K562 (cell line): ENCODE data around the gene ZBTB32. TPM values are rescaled to one million over a fixed set of nuclear protein-coding genes. Genes with fewer than 3 reads are reported as not detected.

Source experiments
- BHLHE40 ChIP-seq: IDR thresholded peaks from 2 replicates; pipeline ENCODE4 v1.6.1; 2011; ENCODE audit warnings: low read length, improper control_type of control experiment
- DIDO1 ChIP-seq: fragments of 450-650 bp; IDR thresholded peaks from 2 replicates; pipeline ENCODE4 v1.6.1; 2016; ENCODE audit warnings: low read depth, missing biosample characterization, missing genetic modification characterization
- DNMT1 ChIP-seq: fragments of 450-650 bp; IDR thresholded peaks from 2 replicates; pipeline ENCODE4 v1.6.1; 2016; ENCODE audit warnings: antibody characterized with exemption, mild to moderate bottlenecking
- DPF2 ChIP-seq: fragments of 450-650 bp; IDR thresholded peaks from 2 replicates; pipeline ENCODE4 v1.6.1; 2016
- HDAC3 ChIP-seq: fragments of 450-650 bp; IDR thresholded peaks from 2 replicates; pipeline ENCODE4 v1.6.1; 2018; ENCODE audit warnings: borderline replicate concordance, mild to moderate bottlenecking, moderate library complexity; ENCODE audit not compliant: partially characterized antibody
- HNRNPH1 ChIP-seq: fragments of 200-400 bp; formaldehyde crosslinking; optimal IDR thresholded peaks from 2 replicates; pipeline ENCODE3; 2017; ENCODE audit warnings: low read depth, mild to moderate bottlenecking, low read length, moderate library complexity
- RB1 ChIP-seq: fragments of 450-650 bp; IDR thresholded peaks from 2 replicates; pipeline ENCODE4 v1.6.1; 2017; ENCODE audit warnings: low read depth, mild to moderate bottlenecking
- SPI1 ChIP-seq: IDR thresholded peaks from 2 replicates; pipeline ENCODE4 v1.6.1; 2011; ENCODE audit warnings: low read depth, low read length, control low read depth, borderline replicate concordance
- SRF ChIP-seq, 2 experiments: fragments of 250-450, 450-650 bp in 1 of 2; sonication (Bioruptor Pico) in 1 of 2; sonication (generic) in 1 of 2; formaldehyde crosslinking; IDR thresholded peaks; 2 replicates each; pipeline versions ENCODE4 v1.5.0 to v1.5.1; 2020 to 2022; ENCODE audit warnings: mild to moderate bottlenecking in 1 of 2, missing genetic modification reagents in 1 of 2
- TAF15 ChIP-seq: fragments of 200-400 bp; formaldehyde crosslinking; IDR thresholded peaks from 2 replicates; pipeline ENCODE4 v1.6.1; 2017; ENCODE audit warnings: mild to moderate bottlenecking, low read depth, low read length, moderate library complexity
- ZKSCAN8 ChIP-seq: fragments of 200-800 bp; sonication (Bioruptor generic); IDR thresholded peaks from 2 replicates; pipeline ENCODE4 v1.6.1; 2016; ENCODE audit warnings: missing genetic modification characterization, missing compliant biosample characterization
- ZNF57 ChIP-seq: fragments of 450-650 bp; formaldehyde crosslinking; IDR thresholded peaks from 2 replicates; pipeline ENCODE4 v1.4.0; 2020; ENCODE audit warnings: mild to moderate bottlenecking, moderate library complexity
- polyA plus RNA-seq, 8 experiments: library from polyadenylated mRNA; depleted of rRNA in 4 of 8; stranded (reverse) in 5 of 8; unstranded in 3 of 8; fragments of >200 nt; fragmentation: Nextera tagmentation in 2 of 8; fragmentation: Illumina TruSeq in 1 of 8; extraction: Ambion mirVana in 2 of 8; extraction: Trizol in 1 of 8; gene quantifications; 2 replicates each; pipeline versions ENCODE4 v1.2.1 to v1.2.3, GENCODE V29; 2011 to 2014; ENCODE audit warnings: inconsistent platforms in 1 of 8, missing spikeins in 1 of 8
- total RNA-seq, 7 experiments: library from RNA; depleted of rRNA in 6 of 7; stranded (reverse); fragments of >200 nt in 6 of 7; fragmentation: Illumina TruSeq in 2 of 7; extraction: Trizol in 2 of 7; gene quantifications; 2 replicates each; pipeline versions ENCODE4 v1.2.1 to v1.2.3, GENCODE V29; 2011 to 2021; ENCODE audit warnings: low replicate concordance in 1 of 7
- TF ChIP-seq, protein P1 (sequence below), 2 experiments: fragments of 450-650 bp in 1 of 2; sonication (generic) in 1 of 2; formaldehyde crosslinking in 1 of 2; IDR thresholded peaks; 2 replicates each; pipeline versions ENCODE4 v1.7.1 to v1.9.0; 2016 to 2022; ENCODE audit warnings: inconsistent platforms in 1 of 2, mild to moderate bottlenecking in 1 of 2, missing genetic modification reagents in 1 of 2
- TF ChIP-seq, protein P2 (sequence below): fragments of 250-450 bp; sonication (Bioruptor Pico); IDR thresholded peaks from 2 replicates; pipeline ENCODE4 v1.4.0; 2020
- TF ChIP-seq, protein P3 (sequence below): fragments of 250-450 bp; sonication (Bioruptor Pico); IDR thresholded peaks from 2 replicates; pipeline ENCODE4 v1.5.0; 2020; ENCODE audit warnings: mild to moderate bottlenecking

ZBTB32 gene
- total and polyA plus RNA-seq, 9 of the 15 experiments (the other 6 are each of a cell fraction or from before 2014, with no cell fraction given) = 0.20 TPM; not detected in 8

DNA sequence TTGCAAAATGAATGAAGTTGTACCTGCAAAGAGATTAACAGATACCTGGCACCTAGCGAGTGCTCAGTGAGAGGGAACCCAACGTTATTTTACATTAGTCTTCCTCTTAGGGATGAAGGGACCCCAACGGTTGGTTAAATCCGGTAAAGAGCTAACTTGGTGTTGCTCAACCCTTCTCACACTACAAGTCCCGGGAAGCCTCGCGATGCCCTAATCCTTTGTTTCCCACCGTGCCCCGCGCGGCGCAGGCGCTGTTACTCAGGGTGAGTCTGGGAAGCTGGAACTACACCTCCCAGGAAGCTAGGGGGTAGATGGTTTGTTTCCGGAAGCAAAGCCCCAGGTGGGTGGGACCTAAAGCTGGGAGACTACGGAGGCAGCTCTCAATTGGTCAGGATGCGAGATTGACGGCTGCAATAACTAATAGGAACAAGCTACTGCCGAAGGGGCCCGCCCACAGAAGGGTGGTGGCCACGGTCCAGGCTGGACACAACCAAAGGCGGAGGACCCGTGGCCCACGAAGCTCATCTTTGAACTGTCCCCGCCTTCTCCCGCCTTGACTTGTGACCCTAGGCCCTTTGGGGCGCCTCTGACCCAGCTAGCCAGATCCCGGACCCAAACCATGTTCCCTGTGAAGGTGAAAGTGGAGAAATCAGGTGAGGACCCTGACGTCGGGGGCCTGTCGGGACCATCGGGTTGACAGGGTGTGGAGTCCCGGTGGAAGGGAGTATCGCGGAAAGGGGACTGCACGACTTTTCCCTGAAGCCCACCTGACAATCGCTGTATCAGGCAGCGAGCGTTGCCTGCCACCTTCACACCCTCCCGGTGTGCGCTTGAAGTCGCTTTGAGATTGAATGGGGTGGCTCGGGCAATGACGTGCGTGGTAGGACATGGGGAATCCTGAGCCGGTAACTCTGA, 44.0 kb downstream of the ZBTB32 start, which contains the start of gene LIN37 (continued):
- TF ChIP-seq, protein P1, sequence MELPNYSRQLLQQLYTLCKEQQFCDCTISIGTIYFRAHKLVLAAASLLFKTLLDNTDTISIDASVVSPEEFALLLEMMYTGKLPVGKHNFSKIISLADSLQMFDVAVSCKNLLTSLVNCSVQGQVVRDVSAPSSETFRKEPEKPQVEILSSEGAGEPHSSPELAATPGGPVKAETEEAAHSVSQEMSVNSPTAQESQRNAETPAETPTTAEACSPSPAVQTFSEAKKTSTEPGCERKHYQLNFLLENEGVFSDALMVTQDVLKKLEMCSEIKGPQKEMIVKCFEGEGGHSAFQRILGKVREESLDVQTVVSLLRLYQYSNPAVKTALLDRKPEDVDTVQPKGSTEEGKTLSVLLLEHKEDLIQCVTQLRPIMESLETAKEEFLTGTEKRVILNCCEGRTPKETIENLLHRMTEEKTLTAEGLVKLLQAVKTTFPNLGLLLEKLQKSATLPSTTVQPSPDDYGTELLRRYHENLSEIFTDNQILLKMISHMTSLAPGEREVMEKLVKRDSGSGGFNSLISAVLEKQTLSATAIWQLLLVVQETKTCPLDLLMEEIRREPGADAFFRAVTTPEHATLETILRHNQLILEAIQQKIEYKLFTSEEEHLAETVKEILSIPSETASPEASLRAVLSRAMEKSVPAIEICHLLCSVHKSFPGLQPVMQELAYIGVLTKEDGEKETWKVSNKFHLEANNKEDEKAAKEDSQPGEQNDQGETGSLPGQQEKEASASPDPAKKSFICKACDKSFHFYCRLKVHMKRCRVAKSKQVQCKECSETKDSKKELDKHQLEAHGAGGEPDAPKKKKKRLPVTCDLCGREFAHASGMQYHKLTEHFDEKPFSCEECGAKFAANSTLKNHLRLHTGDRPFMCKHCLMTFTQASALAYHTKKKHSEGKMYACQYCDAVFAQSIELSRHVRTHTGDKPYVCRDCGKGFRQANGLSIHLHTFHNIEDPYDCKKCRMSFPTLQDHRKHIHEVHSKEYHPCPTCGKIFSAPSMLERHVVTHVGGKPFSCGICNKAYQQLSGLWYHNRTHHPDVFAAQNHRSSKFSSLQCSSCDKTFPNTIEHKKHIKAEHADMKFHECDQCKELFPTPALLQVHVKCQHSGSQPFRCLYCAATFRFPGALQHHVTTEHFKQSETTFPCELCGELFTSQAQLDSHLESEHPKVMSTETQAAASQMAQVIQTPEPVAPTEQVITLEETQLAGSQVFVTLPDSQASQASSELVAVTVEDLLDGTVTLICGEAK (IDR thresholded peaks at IDR 0.05) = peak; percentile 93
- TF ChIP-seq, protein P1 (CRISPR knock-in tag; IDR thresholded peaks at IDR 0.05) = no peak
- TF ChIP-seq, protein P2, sequence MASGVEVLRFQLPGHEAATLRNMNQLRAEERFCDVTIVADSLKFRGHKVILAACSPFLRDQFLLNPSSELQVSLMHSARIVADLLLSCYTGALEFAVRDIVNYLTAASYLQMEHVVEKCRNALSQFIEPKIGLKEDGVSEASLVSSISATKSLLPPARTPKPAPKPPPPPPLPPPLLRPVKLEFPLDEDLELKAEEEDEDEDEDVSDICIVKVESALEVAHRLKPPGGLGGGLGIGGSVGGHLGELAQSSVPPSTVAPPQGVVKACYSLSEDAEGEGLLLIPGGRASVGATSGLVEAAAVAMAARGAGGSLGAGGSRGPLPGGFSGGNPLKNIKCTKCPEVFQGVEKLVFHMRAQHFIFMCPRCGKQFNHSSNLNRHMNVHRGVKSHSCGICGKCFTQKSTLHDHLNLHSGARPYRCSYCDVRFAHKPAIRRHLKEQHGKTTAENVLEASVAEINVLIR (CRISPR knock-in tag) = no peak
- TF ChIP-seq DIDO1 (tag) = no peak
- no peak for TF ChIP-seq TAF15
- TF ChIP-seq HNRNPH1 = no peak
- TF ChIP-seq DPF2 = no peak
- 0 out of 2 replicates have a peak, but pooled peaks have one; percentile 31 for TF ChIP-seq BHLHE40
- TF ChIP-seq ZKSCAN8 (CRISPR knock-in tag) = no peak
- TF ChIP-seq RB1 = no peak
- TF ChIP-seq SRF (CRISPR knock-in tag; IDR thresholded peaks at IDR 0.05) = peak in 1 of 2 experiments; percentile 44; a peak in 1 of 4 replicates
- TF ChIP-seq ZNF57 (CRISPR knock-in tag) = no peak
- TF ChIP-seq, protein P3, sequence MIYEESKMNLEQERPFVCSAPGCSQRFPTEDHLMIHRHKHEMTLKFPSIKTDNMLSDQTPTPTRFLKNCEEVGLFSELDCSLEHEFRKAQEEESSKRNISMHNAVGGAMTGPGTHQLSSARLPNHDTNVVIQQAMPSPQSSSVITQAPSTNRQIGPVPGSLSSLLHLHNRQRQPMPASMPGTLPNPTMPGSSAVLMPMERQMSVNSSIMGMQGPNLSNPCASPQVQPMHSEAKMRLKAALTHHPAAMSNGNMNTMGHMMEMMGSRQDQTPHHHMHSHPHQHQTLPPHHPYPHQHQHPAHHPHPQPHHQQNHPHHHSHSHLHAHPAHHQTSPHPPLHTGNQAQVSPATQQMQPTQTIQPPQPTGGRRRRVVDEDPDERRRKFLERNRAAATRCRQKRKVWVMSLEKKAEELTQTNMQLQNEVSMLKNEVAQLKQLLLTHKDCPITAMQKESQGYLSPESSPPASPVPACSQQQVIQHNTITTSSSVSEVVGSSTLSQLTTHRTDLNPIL (CRISPR knock-in tag) = no peak
- TF ChIP-seq DNMT1 = no peak
- no peak for TF ChIP-seq SPI1
- TF ChIP-seq HDAC3 = no peak
